Activated gamma-delta T cell (primary cell): Measurements from ENCODE around the gene F2RL1.
"Not testable (repeated sequence)": the region's sequence is repeated elsewhere in the genome, so short reads cannot be mapped to it uniquely, and the experiment has no call there.

Experiments used
- DNase-seq: peaks from one replicate; lab custom pipeline; 2025; lab: John Stamatoyannopoulos, UW

Gene F2RL1

GRCh38 chr5:76849419-76850291, 30.8 kb downstream of the F2RL1 start, which contains the start of gene S100Z:
Gene S100Z (plus strand): TSS chr5:76850014. CDS start chr5:76875360, 25,346 bp downstream.
- DNase-seq, result no peak

- DNase-seq, result no peak
Observed at GRCh38 chr5:76850543-76851145, 31.8 kb downstream of the F2RL1 start.

DNA sequence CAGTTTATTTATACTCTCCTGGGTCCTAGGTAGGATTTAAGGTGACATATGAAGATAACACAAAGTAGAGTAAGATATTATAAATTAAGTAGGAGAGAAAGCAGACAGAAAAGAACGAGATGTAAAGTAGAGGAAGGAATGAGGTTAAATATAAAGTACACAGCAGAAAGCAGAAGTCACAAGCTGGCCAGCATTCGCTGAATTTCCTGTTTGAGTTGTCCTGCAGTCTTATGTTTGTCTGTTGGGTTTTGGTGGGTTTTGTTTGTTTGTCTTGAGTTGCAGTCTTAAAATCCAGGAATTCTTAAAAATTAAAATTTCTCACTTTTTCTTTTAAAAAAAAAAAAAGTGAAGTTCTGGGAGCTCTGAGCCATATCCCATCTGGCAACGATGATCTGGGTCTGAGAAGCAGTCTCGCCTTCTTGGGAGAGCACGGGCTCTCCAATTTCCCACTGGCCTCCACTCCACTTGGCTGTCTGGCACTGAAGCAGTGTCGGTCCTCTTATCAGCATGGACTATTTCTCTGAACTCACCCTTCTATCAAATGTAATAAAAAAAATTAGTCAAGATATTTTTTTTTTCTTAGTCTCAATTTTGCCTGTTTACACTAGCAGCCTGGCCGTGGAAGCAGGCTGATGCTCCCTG, 33.0 kb downstream of the F2RL1 start:
- no peak for DNase-seq

DNA sequence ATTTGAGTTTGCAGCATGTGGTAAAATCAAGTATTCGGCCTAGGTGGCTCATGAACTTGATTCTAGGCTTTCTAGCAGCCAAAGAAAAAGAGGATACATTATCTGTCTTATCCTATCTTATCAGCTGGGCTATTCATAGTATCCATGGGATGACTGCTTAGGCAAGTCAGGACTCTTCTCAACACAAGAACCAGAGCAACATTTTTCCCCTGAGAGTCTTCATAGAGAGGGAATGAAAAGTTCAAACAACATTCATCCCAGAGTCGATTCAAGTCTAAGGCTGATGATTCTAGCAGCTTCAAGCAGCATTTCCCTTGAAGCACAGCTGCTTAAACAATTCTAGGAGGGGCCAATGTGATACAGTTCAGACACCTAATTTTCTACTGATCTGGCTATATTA, 33.9 kb downstream of the F2RL1 start:
- DNase-seq, result no peak

DNA sequence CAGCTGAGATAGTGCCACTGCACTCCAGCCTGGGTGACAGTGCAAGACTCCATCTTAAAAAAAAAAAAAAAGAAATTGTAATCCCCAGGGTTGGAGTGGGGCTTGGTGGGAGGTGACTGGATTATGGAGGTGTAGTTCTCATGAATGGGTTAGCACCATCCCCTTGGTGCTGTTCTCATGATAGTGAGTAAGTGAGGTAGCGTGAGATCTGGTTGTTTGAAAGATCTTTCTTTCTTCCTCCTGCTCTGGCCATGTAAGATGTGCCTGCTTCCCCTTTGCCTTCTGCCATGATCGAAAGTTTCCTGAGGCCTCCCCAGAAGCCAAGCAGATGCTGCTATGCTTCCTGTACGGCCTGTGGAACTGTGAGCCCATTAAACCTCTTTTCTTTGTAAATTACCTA, 34.9 kb downstream of the F2RL1 start:
- DNase-seq, result not testable (repeated sequence)

DNA sequence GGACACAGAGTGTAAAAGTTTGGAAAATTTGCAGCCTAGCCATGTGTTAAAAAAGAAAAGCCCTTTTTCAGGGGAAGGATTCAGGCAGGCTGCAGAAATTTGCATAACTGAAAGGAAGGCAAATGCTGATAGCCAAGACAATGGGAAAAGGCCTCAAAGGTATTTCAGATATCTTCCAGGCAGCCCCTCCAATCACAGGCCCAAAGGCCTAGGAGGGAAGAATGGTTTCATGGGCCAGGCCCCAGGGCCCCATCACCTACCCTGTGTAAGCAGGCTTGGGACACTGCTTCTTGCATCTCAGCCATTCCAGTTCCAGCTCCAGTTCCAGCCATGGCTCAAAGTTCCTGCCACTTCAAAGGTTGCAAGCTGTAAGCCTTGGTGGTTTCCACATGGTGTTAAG, 35.8 kb downstream of the F2RL1 start:
- no peak for DNase-seq

GRCh38 chr5:76855501-76855900, 36.7 kb downstream of the F2RL1 start:
- not testable (repeated sequence) for DNase-seq

- DNase-seq, result no peak
Observed at GRCh38 chr5:76855961-76856360, 37.1 kb downstream of the F2RL1 start.

GRCh38 chr5:76856800-76857199, 38.0 kb downstream of the F2RL1 start:
- not testable (repeated sequence) for DNase-seq

GRCh38 chr5:76859591-76860247, 40.9 kb downstream of the F2RL1 start:
- DNase-seq, result no peak

- no peak for DNase-seq
Observed at GRCh38 chr5:76861612-76862011, 42.8 kb downstream of the F2RL1 start.

DNA sequence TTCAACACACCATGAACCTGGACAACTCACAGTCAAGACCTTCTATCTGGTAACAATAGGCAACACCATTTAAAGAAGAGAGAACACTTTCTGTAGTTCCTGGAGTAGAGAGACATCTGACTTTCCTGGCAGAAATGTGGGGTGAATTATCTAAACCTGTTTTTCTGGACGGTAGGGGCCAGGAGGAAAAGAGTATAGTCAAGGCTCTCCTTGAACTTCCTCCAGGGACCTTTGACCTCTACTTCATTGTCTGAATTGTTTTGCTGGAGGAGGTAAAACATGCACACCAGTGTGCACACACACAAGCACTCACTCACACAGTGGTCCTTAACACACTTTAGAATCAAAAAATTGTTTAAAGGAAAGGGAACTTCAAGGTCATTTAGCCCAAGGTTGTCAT, 44.2 kb downstream of the F2RL1 start:
- no peak for DNase-seq

DNA sequence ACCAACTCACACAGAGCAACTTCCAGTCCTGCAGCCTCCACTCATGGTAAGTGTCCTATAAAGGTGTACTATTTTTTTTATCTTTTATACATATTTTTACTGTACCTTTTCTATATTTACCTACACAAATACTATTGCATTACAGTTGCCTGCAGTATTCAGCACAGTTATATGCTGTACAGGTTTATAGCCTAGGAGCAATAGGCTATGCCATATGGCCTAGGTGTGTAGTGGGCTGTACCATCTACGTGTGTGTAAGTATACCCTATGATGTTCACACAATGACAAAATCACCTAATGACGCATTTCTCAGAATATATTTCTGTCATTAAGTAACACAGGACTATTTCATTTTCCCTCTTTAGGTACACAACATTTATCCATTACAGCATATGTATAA, 47.7 kb downstream of the F2RL1 start:
- DNase-seq, result no peak

DNA sequence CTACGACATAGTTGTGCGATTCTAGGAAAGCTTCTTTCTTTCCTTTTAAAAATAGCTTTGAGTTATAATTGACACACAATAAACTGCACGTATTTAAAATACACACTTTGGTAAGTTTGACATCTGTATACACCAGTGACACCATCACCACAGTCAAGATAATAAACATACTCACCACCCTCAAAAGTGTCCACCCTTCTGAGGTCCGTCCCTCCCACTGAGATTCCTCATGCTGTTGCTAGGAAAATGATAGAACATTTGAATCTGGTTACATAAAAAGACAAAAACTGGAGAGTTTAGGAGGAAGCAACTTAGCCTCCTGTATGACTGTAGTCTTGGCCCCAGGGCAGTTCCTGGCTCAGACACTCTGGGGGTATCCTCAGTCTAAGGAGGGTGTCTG, 48.2 kb downstream of the F2RL1 start:
- DNase-seq, result no peak

- DNase-seq, result no peak
Observed at GRCh38 chr5:76867827-76868693, 49.2 kb downstream of the F2RL1 start.

DNA sequence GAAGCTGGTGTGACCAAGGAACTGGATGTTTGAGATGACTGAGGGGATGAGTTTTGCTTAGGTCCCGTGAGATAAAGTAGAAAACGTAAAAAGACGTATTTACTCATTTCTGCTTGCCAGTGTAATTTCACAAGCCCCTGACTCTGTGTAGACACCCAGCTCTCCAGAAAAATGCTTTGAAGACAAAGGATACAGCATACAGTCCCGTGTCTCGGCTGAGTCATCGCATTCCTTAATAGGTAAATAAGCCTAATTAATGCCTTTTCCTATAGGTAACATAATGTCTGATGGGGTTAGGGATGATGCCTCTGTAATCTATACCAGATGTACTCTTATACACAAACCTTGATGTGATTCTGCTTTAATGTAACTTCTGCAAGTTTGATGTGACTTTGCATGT, 51.2 kb downstream of the F2RL1 start:
- DNase-seq, result no peak

GRCh38 chr5:76874088-76874581, 55.3 kb downstream of the F2RL1 start:
- DNase-seq, result no peak
